GM21717 (cell line): Measurements from ENCODE around the gene SIK3.
"Not testable (repeated sequence)": the region's sequence is repeated elsewhere in the genome, so short reads cannot be mapped to it uniquely, and the experiment has no call there.

Experiments
- ATAC-seq: cut with Tn5 transposase; IDR thresholded peaks from one replicate; pipeline ENCODE4 v1.9.1; 2021; ENCODE audit warnings: mild to moderate bottlenecking, moderate library complexity; ENCODE audit not compliant: unreplicated experiment

Gene SIK3

DNA sequence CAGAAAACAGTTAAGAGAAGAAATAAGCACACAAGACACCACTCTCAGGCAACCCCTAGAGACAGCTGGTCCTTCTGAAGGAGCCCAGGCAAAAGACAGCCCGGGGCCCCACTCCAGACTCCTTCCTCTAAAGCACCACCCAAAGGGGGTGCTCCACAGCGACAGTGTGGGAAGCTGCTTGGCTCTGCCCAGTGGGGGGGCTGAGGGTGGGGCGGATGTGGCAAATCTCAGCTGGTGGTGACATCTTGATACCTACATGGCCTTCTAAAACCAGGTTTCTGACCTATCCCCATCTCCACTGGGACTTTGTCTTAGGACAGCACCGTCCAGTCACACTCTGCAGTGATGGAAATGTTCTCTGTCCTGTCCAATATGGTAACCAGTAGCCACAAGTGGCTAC, 250.6 kb downstream of the SIK3 start:
- ATAC-seq = no peak

DNA sequence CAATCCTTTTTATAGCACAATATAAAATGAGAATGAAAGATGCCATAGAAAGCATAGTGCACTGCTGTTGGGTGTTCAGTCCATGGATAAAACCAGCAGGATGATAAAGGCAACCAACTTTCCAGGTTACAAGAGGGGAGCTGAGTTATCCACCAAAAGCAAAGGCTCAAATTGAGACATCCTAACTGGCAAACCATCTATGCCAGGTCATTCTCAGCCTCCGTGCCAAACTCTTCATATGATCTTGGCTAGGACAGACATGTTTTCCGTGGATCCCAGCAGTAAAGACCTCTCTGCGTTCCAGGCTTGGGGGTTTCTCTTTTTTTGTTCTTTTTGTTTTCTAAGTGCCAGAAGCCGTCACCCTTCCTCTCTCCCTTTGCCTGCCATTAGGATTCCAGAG, 253.5 kb downstream of the SIK3 start:
- ATAC-seq = no peak

DNA sequence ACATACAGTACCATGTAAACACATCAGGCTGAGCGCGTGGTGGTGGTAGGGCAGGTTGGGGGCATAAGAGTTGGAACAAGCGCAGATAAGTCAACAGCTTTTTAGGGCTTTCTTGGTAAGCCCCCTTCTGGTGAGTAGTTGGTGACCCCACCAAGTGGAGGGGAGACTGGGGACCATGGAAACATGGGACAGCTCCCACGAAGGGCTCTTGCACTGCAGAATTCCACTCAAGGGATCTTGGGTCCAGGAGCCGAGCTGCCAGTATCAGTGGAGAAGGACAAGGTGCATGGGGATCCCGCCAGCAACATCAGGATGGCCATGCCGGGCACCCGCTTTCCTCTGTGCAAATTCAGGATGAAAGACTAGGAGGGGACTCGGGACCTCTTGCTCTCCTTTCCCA, 254.6 kb downstream of the SIK3 start:
- ATAC-seq = no peak

DNA sequence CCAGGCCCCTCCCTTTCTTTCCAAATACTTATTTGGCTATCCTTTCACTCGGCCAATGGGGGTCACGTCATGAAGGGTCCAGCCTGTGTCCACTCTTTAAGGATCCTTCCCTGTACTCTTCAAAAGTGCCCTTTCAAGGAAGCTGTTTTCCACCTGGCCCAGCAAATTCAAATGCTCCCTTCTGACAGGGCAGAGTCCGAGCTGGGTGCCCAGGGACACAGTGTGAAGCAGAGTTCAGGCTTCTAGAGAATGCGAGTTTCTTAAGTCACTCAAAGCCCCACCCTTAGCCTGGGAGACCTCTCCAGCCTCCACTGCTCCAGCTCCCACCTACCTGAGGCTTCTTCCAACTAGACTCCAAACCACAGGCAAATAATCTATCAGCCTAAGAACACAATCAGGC, 255.3 kb downstream of the SIK3 start:
- ATAC-seq = no peak

DNA sequence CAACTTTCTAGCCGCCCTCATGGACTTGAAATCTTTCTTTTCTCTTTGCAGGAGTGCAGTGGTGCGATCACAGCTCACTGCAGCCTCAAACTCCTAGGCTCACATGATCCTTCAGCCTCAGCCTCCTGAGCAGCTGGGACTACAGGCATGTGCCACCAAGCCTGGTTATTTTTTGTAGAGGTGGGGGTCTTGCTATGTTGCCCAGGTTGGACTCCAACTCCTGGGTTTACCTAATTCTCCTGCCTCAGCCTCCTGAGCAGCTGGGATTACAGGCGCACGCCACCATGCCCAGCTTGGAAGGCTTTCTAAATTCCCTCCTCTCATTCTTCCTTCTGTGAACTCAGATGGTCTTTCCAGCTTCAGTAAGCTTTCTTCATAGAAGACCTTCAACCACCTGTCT, 256.1 kb downstream of the SIK3 start:
- no peak for ATAC-seq

DNA sequence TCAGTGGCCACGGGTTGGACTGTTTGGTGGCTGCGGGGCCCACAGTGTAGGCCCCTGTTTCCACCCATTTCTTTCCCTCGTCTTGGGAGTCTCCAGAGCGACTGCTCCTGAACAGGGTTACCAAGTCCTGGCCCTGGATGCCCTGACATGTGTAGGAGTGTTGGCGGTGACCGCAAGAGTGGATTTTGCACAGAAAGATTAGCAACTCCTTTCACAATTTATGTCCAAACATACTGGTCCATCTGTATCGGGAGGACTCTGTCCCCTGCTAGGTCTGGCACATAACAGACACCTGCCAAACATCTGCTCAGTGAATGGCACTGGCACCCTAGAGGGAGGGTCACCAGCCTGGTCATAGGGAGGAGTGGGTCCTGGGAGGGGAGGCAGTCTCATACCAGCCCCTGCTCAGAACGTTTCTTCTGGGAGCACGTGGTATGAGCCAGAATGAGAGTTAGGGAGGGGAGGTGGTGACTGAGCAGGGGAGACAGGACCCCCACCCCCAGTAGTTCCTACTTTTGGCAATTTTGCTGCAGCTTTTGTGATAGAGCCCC, 257.4 kb downstream of the SIK3 start:
- no peak for ATAC-seq

DNA sequence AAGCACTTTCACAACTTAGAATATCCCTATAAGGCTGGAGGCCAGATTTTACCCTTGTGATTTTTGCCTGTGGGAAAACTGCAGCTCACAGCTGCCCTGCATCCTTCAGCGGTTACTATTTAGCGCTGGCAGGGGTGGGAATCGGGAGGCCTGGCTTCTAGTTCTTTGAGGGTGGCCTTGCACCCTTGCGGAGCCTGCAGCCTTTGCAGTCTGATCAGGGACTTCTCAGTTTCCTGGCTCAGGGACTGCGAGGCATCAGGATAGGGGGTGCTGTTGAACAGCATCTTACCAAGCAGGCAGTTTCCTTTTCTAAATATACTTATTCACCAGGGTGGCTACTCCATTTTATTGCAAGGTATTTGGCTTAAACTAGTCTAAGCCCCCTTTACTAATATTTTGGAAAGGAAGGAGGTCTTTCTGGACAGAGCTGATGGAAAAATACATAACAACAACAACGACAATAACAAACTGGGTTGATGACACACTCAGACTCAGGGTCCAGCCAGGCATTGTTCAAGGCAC, 257.9 kb downstream of the SIK3 start:
- no peak for ATAC-seq

DNA sequence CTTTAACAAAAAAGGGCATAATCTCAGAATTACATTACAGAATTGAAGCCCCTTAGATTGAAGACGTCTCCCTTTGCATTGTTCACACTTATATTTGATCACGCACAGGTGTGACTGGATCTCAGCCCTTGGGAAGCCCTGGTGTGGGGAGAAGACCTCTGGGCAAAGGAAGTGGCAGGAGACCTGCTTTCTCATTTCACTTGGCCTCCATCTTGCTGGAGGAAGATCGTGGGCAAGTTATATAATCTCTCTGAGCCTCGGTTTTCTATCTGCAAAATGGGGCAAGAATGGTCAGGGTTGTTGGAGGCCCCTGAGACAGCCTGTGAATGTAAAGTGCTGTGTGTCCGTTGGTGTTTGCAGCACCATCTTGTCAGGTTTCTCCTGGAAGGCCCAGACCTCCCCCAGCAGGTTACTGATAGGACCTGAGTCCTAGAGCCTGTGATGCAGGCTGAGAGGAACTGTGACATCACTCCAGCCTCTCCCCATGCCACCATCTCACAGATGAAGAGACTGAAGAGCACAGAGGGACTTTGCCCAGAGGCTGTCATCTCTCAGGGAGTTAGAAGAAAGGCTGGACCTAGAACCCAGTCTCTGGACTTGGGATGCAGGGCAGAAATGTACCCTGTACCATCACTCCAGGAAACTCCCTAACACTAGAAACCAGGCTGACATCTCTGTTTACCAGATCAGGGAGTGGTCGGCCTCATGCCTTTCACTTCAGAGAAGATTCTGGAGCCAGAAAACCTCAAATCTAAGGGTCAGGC, 259.7 kb downstream of the SIK3 start:
- no peak for ATAC-seq

DNA sequence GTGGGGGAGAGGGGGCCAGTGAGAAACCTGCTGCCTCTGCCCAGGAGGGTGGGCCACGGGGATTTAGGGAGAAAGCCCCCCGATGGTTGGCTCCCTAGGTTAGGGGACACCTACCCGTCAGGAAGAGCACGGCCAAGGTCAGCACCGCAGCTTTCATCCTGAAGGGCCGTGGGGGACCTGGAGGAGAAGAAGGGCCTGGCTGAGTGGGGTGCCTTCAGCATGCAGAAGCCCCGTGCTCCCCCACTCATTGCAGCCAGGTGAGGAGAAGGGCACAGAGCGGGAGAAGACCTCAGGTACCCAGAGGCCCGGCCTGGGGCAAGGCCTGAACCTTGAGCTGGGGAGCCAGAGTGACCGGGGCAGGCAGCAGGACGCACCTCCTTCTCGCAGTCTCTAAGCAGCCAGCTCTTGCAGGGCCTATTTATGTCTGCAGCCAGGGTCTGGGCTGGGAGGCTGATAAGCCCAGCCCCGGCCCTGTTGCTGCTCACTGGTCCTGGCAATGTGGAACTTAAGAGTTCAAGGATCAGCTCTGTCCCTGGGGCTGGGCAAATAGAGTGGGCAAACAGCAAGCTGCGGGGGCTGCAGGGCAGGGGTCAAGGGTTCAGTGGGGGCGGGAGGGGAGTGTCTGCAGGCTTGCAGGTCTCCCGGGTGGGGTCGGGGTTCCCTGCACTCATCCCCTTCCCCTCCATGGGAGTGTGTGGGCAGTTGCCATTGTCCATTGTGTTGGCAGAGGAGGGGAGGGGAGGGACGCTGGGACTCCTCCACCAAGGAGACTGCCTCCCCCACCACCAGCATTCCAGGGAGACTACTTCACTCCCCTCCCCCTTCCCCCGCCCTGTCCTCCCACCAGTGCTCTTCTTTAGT, 260.8 kb downstream of the SIK3 start, which contains the start of gene APOA1:
TSS of gene APOA1 (minus strand) at position 392 of the 861 bp plus-strand sequence. CDS start at position 157, 235 bp downstream.
- ATAC-seq = no peak

DNA sequence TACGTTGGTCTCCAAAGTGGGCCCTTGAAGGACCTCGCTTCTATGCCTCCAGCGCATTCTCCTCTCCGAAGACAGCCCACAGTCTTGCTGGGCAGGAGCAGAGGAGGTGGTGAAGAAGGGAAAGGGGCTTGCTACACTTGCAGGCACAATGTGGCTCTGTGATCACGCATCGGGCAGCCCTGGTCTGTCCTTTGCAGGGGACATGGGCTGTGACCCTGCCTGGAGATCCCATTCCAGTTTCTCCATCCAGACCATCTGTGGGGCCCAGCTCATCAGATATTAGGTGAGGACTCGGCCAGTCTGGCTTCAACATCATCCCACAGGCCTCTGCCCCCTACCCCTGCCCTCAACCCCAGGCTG, 261.6 kb downstream of the SIK3 start:
- no peak for ATAC-seq

DNA sequence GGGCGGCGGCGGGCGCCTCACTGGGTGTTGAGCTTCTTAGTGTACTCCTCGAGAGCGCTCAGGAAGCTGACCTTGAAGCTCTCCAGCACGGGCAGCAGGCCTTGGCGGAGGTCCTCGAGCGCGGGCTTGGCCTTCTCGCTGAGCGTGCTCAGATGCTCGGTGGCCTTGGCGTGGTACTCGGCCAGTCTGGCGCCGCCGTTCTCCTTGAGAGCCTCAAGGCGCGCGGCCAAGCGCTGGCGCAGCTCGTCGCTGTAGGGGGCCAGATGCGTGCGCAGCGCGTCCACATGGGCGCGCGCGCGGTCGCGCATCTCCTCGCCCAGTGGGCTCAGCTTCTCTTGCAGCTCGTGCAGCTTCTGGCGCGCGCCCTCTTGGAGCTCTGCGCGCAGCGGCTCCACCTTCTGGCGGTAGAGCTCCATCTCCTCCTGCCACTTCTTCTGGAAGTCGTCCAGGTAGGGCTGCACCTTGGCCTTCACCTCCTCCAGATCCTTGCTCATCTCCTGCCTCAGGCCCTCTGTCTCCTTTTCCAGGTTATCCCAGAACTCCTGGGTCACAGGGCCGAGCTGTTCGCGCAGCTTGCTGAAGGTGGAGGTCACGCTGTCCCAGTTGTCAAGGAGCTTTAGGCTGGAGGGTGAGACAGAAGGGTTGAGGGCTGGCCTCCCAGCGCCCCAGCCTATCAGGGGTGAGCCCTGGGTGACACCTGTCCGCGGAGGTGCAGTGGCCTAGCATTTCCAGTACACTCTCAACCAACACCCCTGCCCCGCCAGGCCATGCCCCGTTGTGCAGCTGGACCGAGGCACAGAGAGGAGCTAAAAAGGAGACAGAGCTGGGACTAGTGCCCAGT, 262.2 kb downstream of the SIK3 start:
- peak; percentile 61 for ATAC-seq

DNA sequence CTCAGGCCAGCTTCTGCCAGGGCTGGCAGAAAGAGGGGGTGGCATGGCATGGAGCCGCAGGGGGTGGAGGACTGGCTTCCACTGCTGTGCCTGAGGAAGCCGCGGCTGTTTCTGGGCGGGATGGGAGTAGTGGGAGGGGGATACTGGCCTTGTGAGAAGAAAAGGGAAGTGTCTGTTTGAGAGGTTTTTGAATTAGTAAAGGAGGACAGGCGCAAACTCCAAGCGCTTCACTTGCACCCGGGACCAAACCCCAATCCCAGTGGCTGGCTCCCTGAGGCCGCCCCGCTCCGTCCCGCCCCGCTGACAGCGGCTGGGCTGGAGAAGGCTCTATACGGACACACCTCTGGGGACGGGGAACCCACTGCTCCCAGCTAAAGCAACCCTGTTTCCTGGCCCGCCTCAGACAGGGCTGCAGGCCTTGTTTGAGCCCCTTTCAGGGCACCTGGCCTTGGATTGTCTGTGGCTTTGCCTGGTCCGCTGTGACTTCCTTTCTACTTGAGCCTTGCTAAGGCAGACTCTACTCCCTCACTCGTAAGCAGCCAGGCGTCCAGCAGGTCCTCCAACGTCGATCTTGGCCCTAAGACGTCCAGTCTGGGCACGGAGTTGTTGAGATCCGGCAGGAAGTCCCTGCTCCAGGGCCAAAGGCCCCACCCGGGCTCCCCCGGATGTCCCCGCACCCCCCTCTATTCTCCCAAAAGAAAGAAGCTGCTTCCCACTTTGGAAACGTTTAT, 263.0 kb downstream of the SIK3 start:
- no peak for ATAC-seq

DNA sequence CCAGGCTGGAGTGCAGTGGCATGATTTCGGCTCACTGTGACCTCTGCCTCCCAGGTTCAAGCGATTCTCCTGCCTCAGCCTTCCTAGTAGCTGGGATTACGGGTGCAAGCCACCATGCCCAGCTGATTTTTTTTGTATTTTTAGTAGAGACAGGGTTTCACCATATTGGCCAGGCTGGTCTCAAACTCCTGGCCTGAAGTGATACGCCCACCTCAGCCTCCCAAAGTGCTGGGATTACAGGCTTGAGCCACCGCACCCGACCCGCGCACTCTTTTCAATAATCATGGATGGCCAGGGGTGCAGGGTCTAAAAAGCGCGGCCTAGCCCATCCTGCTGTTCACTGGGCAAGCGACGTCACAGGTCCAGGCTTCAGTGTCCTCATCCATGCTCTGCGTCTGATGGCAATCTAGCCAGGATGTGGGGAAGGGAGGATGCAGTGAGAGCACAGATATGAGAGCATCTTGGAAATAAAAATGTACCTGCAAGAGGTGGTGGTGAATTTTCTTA, 263.6 kb downstream of the SIK3 start:
- ATAC-seq = not testable (repeated sequence)

DNA sequence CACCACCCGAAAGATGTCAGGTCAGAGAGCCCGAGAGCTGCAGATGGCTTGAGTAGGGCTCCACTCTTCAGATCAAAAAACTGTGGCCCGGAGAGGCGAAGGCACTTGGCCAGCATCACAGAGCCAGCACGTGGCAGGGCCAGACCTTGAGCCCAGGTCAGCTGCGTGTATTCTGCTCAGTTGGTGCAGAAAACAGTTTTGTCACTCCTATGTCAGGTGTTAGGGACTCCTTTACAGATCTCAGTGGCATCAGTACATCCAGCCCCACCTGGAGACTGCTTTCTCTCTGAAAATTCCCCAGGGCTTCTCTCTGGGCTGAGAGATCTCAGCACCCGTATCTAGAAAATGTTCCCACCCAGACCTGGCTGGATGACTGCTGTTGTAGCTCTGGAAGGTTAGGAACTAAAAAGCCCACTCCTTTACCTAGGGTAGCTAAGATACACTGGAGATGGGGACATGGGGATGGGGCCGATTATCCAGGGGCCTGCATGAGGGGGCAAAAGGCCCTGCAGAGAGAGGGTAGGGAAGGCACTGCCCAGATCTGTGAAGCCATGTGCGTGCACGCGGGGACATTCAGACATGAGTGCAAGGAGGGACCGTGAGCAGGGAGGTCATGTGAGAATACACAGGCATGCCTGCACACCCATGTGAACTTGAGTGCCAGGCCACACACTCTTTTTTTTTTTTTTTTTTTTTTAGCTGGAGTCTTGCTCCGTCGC, 264.3 kb downstream of the SIK3 start:
- no peak for ATAC-seq

DNA sequence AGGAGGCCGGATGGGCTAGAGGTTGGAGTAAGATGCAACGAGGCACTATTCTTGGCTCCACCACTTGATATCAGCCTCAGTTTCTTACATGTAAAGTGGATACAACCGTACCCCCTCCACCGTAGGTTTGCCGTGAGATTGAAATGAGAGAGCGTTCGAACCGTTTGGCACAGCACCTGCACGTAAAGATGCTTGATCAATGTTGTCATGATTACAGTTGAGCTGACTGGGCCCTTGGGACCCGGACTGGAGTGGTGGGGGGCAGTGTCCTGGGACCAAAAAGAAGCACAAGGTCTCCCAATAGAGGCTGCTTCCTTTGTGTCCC, 264.8 kb downstream of the SIK3 start:
- ATAC-seq = no peak

DNA sequence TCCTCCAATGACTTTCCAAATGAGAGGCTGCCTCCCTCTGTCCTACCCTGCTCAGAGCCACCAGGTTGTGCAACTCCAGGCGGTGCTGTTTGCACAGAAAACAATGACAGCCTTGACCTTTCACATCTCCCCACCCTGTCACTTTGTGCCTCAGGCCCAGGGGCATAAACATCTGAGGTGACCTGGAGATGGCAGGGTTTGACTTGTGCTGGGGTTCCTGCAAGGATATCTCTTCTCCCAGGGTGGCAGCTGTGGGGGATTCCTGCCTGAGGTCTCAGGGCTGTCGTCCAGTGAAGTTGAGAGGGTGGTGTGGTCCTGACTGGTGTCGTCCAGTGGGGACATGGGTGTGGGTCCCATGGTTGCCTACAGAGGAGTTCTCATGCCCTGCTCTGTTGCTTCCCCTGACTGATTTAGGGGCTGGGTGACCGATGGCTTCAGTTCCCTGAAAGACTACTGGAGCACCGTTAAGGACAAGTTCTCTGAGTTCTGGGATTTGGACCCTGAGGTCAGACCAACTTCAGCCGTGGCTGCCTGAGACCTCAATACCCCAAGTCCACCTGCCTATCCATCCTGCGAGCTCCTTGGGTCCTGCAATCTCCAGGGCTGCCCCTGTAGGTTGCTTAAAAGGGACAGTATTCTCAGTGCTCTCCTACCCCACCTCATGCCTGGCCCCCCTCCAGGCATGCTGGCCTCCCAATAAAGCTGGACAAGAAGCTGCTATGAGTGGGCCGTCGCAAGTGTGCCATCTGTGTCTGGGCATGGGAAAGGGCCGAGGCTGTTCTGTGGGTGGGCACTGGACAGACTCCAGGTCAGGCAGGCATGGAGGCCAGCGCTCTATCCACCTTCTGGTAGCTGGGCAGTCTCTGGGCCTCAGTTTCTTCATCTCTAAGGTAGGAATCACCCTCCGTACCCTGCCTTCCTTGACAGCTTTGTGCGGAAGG, 265.6 kb downstream of the SIK3 start:
- no peak for ATAC-seq

DNA sequence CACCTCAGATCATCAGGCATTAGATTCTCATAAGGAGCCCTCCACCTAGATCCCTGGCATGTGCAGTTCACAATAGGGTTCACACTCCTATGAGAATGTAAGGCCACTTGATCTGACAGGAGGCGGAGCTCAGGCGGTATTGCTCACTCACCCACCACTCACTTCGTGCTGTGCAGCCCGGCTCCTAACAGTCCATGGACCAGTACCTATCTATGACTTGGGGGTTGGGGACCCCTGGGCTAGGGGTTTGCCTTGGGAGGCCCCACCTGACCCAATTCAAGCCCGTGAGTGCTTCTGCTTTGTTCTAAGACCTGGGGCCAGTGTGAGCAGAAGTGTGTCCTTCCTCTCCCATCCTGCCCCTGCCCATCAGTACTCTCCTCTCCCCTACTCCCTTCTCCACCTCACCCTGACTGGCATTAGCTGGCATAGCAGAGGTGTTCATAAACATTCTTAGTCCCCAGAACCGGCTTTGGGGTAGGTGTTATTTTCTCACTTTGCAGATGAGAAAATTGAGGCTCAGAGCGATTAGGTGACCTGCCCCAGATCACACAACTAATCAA, 266.4 kb downstream of the SIK3 start:
- no peak for ATAC-seq
